Mucosa of stomach (tissue), 1 donor: ENCODE results near the gene SLC25A17.
A peak's percentile ranks its signal among the peaks of the same experiment; 100 is the strongest.

ENCODE experiments used
- H3K27me3 ChIP-seq: one replicate; pipeline ENCODE4 v1.7.0; 2013; ENCODE audit warnings: mild to moderate bottlenecking, low read length; ENCODE audit not compliant: control insufficient read depth, insufficient read depth
- H3K36me3 ChIP-seq: one replicate; pipeline ENCODE4 v1.7.0; 2013; ENCODE audit warnings: low read length; ENCODE audit not compliant: control insufficient read depth, insufficient read depth
- H3K4me1 ChIP-seq: one replicate; pipeline ENCODE4 v1.7.0; 2013; ENCODE audit warnings: mild to moderate bottlenecking, low read length; ENCODE audit not compliant: control insufficient read depth, insufficient read depth
- H3K4me3 ChIP-seq: one replicate; pipeline ENCODE4 v1.7.0; 2013; ENCODE audit warnings: low read length
- H3K9ac ChIP-seq: one replicate; pipeline ENCODE4 v1.7.0; 2013; ENCODE audit warnings: mild to moderate bottlenecking, low read length, moderate library complexity
- H3K9me3 ChIP-seq: one replicate; pipeline ENCODE4 v1.7.0; 2013; ENCODE audit warnings: mild to moderate bottlenecking, low read length, moderate library complexity; ENCODE audit not compliant: control insufficient read depth
- donor health status: Pancreatic carcinoma.

The SLC25A17 gene

DNA sequence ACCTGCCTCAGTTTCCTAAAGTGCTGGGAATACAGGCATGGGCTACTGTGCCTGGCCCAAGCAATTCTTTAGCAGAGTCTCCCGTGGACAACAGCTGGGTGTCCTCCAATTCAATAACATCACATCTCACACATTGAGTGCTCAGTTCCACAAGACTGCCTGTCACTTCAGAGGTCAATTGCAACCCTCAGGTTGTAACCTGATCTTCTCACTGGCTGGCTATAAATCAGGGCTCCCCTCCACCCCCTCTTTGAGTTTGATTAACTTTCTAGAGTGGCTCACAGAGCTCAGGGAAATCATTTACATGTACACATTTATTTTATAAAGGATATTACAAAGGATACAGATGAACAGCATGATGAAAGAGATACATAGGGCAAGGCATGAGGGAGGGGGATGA is 71.8 kb downstream of the SLC25A17 start:
- Histone ChIP-seq H3K4me3 (no peak overlapping the region), H3K27me3 (no peaks in the 10 kb centered on the region), H3K4me1 (no peaks in the 10 kb centered on the region), H3K9me3 (no peaks in the 10 kb centered on the region), H3K9ac (no peak overlapping the region), H3K36me3 (no peaks in the 10 kb centered on the region)

DNA sequence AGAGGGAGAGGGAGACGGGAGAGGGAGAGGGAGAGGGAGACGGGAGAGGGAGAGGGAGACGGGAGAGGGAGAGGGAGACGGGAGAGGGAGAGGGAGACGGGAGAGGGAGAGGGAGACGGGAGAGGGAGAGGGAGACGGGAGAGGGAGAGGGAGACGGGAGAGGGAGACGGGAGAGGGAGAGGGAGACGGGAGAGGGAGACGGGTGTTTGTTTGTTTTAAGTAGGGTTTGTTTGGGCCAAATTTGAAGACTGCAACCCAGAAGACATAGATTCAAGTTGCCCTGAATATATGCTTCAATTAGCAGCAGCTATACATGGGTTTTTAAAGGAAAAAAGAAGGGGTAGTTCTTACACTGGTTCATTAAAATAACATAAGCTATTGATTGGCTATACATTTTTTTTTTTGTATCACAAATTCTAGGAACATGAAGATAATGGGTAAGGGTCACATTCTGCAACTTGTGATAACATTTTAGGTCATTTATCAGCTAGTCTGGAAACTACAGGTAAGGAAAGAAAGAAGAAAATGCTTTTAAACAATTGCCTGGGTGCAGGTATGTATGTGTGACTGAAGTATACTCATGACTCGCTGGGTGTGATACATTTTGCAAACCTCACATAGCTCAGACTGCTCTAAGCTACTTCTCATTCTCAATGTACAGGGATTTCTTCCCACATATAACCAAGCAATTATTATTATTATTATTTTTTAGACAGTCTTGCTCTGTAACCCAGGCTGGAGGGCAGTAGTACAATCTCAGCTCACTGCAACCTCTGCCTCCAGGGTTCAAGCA is 72.5 kb downstream of the SLC25A17 start:
- Histone ChIP-seq H3K27me3 (no peaks in the 10 kb centered on the region), H3K9ac (no peak overlapping the region), H3K9me3 (no peaks in the 10 kb centered on the region), H3K4me3 (no peak overlapping the region), H3K4me1 (no peaks in the 10 kb centered on the region), H3K36me3 (no peaks in the 10 kb centered on the region)

DNA sequence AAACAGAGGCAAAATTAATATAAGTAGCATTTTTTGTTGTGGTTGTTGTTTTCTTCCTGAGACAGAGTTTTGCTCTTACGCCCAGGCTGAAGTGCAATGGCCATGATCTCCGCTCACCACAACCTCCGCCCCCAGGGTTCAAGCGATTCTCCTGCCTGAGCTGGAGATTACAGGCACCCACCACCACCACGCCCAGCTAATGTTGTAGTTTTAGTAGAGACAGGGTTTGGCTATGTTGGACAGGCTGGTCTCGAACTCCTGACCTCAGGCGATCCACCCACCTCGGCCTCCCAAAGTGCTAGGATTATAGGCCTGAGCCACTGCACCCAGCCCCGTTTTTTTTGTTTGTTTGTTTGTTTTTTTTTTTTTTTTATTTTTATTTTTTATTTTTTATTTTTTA is 75.4 kb downstream of the SLC25A17 start:
- H3K9me3 ChIP-seq = no peaks in the 10 kb centered on the region
- H3K4me3 ChIP-seq = no peak overlapping the region
- no peaks in the 10 kb centered on the region for H3K4me1 ChIP-seq
- H3K36me3 ChIP-seq = no peaks in the 10 kb centered on the region
- no peak overlapping the region for H3K9ac ChIP-seq
- no peaks in the 10 kb centered on the region for H3K27me3 ChIP-seq

DNA sequence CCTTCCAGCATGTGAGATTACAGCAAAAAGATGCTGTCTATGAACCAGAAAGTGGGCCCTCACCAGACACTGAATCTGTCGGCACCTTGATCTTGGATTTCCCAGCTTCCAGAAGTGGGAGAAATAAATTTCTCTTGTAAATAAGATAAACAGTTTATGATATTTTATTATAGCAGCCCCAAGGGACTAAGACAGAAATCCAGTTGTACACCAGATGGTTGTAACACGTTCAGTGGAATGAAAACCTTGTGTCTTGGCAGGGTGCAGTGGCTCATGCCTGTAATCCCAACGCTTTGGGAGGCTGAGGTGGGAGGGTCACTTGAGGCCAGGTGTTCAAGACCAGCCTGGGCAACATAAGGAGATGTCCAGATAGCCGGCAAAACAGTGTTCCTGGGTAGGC is 78.0 kb downstream of the SLC25A17 start:
- Histone ChIP-seq H3K36me3 (no peaks in the 10 kb centered on the region), H3K9me3 (no peaks in the 10 kb centered on the region), H3K4me1 (no peaks in the 10 kb centered on the region), H3K9ac (no peak overlapping the region), H3K27me3 (no peaks in the 10 kb centered on the region), H3K4me3 (no peak overlapping the region)

DNA sequence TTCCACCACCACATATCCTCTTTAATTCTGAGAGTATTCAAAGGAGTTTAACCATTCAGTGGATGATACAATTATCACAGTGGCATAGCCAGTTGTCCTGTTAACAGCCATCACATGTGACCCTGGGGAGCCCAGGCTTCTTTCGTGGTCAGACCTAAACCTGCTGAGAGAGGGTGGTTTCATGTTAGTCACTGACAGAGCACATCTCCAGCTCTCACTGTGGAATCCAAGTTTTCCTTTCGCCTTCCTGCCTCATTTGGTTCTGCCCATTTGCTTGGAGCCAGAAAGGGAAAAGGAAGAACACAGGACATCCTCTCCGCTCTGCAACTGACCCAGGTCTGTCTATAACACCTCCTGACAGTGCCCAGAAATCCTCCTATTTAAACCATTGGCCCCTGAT is 79.4 kb downstream of the SLC25A17 start:
- H3K4me1 ChIP-seq = no peaks in the 10 kb centered on the region
- H3K36me3 ChIP-seq = no peaks in the 10 kb centered on the region
- no peaks in the 10 kb centered on the region for H3K27me3 ChIP-seq
- H3K4me3 ChIP-seq = no peak overlapping the region
- no peak overlapping the region for H3K9ac ChIP-seq
- H3K9me3 ChIP-seq = no peaks in the 10 kb centered on the region

DNA sequence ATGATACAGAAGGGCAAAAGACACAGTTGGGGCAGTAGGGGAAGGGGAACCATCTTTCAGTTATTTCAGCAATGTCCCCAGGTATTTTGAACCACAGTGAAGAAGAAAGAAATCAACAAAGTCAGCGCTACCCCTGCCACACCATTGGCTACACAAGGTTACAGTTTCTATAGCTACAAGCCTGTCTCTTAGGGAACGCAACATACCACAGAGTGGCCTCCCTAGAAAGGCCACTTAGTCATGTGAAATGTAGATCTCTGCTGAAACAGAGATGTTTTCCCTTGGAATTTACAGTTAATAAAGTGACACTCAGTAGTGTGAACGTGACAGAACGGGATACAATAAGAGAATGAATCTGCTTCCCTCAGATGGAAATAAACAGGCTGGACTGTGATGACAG is 85.2 kb downstream of the SLC25A17 start:
- H3K9me3 ChIP-seq = no peaks in the 10 kb centered on the region
- H3K27me3 ChIP-seq = no peaks in the 10 kb centered on the region
- no peaks in the 10 kb centered on the region for H3K36me3 ChIP-seq
- H3K4me1 ChIP-seq = peaks cover 16% of the 10 kb centered on the region
- no peak overlapping the region for H3K9ac ChIP-seq
- no peak overlapping the region for H3K4me3 ChIP-seq

DNA sequence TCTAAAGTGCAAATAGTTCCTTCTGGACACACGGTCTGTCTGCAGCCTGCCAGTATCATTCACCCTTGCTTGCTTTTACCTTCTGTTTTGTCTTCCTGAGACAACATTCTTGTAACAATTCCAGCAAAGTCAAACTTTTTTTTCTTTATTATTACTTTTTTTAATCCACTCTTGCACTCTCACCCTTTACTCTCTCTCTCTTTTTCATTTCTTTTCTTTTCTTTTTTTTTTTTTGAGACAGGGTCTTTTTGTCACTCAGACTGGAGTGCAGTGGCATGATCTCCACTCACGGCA is 86.2 kb downstream of the SLC25A17 start:
- Histone ChIP-seq H3K4me1 (peaks cover 21% of the 10 kb centered on the region), H3K27me3 (no peaks in the 10 kb centered on the region), H3K9ac (peak overlapping the region; percentile 50), H3K9me3 (no peaks in the 10 kb centered on the region), H3K36me3 (no peaks in the 10 kb centered on the region), H3K4me3 (no peak overlapping the region)

DNA sequence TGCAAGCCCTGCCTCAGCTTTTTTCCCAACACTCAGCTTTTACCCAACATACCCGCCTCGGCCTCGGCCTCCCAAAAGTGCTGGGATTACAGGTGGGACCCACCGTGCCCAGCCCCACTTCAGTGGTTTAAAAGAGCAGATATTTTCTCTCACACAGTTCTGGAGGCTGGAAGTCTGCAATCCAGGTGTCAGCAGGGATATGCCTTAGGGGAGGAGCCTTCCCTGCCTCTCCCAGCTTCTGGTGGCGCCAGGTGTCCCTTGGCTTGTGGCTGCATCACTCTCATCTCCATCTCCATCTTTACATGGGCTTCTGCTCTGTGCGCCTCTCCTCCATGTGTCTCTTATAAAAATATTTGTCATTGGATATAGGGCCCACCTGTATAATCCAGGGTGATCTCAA is 89.9 kb downstream of the SLC25A17 start:
- no peak overlapping the region for H3K9ac ChIP-seq
- H3K9me3 ChIP-seq = no peaks in the 10 kb centered on the region
- peaks cover 21% of the 10 kb centered on the region for H3K4me1 ChIP-seq

DNA sequence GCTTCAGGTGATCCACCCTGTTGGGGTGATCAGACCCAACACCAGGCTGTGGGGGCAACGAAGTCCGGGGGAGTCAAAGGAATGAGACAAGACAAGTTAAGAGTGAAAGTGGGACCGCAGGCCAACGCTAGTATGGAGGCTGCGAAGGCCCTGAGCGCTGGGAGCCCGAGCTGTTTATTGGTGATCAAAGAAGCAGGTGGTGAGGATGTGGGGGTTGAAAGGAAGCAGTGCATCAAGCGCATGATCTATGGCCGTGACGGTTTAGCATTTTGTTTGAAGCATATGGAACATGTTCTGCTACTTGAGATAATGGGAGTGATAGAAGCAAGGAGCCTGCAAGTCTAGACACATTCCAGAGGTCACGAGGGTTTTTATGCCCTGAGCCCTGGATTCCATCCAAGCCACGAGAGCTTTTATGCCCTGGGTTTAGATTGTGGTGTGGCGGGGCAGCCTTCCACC is 90.4 kb downstream of the SLC25A17 start:
- Histone ChIP-seq H3K27me3 (no peaks in the 10 kb centered on the region), H3K9me3 (no peaks in the 10 kb centered on the region), H3K4me3 (no peak overlapping the region), H3K4me1 (peaks cover 21% of the 10 kb centered on the region), H3K9ac (no peak overlapping the region), H3K36me3 (no peaks in the 10 kb centered on the region)

More for the DNA sequence above, 89.9 kb downstream of the SLC25A17 start:
- Histone ChIP-seq H3K4me3 (no peak overlapping the region), H3K36me3 (no peaks in the 10 kb centered on the region), H3K27me3 (no peaks in the 10 kb centered on the region)

DNA sequence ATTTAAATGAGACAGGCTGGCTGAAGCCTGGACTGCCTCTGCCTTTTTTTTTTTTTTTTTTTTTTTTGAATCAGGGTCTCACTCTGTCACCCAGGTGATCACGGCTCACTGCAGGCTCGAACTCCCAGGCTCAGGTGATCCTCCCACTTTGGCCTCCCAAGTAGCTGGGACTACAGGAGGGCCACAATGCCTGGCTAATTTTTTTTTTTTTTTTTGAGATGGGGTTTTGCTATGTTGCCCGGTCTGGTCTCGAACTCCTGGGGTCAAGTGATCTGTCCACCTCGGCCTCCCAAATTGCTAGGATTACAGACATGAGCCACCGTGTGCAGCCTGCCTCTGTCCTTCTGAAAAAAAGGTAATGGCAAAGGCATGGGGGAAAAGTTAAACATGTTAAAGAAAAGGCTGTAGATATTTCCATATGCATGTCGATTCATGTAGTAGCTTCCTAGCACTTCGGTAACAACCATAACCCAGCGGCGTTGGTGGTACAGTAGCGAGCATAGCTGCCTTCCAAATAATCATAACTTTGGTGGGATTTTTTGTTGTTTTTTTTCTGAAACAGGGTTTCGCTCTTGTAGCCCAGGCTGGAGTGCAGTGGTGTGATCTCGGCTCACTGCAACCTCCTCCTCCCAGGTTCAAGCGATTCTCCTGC is 91.1 kb downstream of the SLC25A17 start:
- H3K9ac ChIP-seq = no peak overlapping the region
- no peaks in the 10 kb centered on the region for H3K36me3 ChIP-seq
- no peak overlapping the region for H3K4me3 ChIP-seq
- H3K9me3 ChIP-seq = no peaks in the 10 kb centered on the region
- H3K27me3 ChIP-seq = no peaks in the 10 kb centered on the region
- H3K4me1 ChIP-seq = peaks cover 19% of the 10 kb centered on the region

DNA sequence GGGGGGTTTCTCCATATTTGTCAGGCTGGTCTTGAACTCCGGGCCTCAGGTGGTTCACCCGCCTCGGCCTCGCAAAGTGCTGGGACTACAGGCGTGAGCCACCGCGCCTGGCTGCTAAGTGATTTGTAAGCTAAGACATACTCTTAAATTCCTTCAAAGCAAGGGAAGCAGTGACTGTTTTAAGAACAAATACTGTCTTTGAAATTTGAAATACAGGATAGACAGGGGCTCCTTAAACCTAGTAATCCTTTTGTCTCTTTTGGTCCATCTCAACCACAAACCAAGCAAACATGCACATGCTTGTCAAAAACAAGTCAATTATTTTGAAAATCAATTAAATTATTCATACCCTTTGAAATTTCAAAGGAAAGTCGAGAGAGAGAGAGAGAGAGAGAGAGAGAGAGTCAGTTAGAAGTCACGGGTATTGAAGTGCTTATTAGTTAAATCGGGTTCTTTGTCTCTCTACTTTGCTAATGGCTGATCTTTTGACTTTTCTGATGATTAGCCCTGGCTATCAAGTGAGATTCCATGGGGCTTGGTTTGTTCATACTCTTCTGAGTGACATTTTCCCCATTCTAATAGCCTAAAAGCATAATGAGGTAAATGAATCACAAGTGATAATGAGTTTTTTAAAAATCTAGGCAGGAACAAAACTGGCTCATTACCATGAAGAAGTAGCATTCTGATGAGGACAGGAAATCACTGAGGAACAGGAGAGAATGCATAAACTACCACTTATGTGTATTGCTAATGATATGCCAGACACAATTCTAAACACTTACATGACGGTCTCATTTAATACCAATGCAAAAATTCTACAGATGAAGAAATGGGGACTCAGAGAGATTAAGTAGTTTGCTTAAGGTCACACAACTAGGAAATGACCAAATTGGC is 91.8 kb downstream of the SLC25A17 start:
- Histone ChIP-seq H3K27me3 (no peaks in the 10 kb centered on the region), H3K9ac (no peak overlapping the region), H3K4me1 (peaks cover 14% of the 10 kb centered on the region), H3K9me3 (no peaks in the 10 kb centered on the region), H3K4me3 (no peak overlapping the region), H3K36me3 (no peaks in the 10 kb centered on the region)

DNA sequence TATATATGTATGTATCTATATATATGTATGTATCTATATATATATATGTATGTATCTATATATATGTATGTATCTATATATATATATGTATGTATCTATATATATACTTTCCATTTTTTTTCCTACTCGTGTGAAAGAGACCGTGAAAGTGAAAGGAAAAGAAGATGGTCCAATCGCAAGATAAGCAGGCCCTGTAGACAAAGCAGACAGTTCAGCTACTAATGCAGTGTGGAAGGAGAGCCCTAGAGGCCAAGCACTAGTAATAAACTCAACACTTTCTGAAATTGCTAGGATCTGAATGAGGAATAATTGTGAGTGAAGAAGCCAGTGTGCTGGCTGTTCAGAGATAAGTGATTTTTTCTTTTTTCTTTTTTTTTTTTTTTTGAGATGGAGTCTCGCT is 92.6 kb downstream of the SLC25A17 start:
- Histone ChIP-seq H3K4me3 (no peak overlapping the region), H3K9me3 (no peaks in the 10 kb centered on the region), H3K9ac (no peak overlapping the region), H3K4me1 (peaks cover 6% of the 10 kb centered on the region), H3K27me3 (no peaks in the 10 kb centered on the region), H3K36me3 (no peaks in the 10 kb centered on the region)
